Activated T-cell treated with anti-CD3 and anti-CD28 coated beads for 1 hour (primary cell): Measurements from ENCODE around the gene LATS2.
"Not testable (repeated sequence)": the region's sequence is repeated elsewhere in the genome, so short reads cannot be mapped to it uniquely, and the experiment has no call there.

Experiments used
- DNase-seq: peaks from one replicate; pipeline ENCODE4 v3.0.0-alpha.2; 2020; ENCODE audit warnings: low read depth

The LATS2 gene

GRCh38 chr13:20991741-20992520 lies 69.5 kb downstream of the LATS2 start:
- no peak for DNase-seq

GRCh38 chr13:20990910-20991525 lies 70.4 kb downstream of the LATS2 start:
- no peak for DNase-seq

GRCh38 chr13:20989656-20990321 lies 71.6 kb downstream of the LATS2 start:
- no peak for DNase-seq

GRCh38 chr13:20988909-20989655 lies 72.3 kb downstream of the LATS2 start:
- DNase-seq, result no peak

GRCh38 chr13:20988033-20988908 lies 73.1 kb downstream of the LATS2 start:
- no peak for DNase-seq

GRCh38 chr13:20987599-20987998 lies 73.8 kb downstream of the LATS2 start:
- DNase-seq, result no peak

GRCh38 chr13:20984879-20985278 lies 76.5 kb downstream of the LATS2 start:
- DNase-seq, result no peak

GRCh38 chr13:20983386-20983785 lies 78.0 kb downstream of the LATS2 start:
- no peak for DNase-seq

GRCh38 chr13:20981370-20982095 lies 79.9 kb downstream of the LATS2 start:
- DNase-seq, result no peak

GRCh38 chr13:20980899-20981298 lies 80.5 kb downstream of the LATS2 start:
- DNase-seq, result no peak

- no peak for DNase-seq
Observed at GRCh38 chr13:20980430-20980829, 81.0 kb downstream of the LATS2 start.

GRCh38 chr13:20977394-20977793 lies 84.0 kb downstream of the LATS2 start:
- no peak for DNase-seq

GRCh38 chr13:20974981-20975585 lies 86.3 kb downstream of the LATS2 start:
- DNase-seq, result no peak

GRCh38 chr13:20973886-20974425 lies 87.4 kb downstream of the LATS2 start:
- no peak for DNase-seq

GRCh38 chr13:20972731-20973130 lies 88.7 kb downstream of the LATS2 start:
- DNase-seq, result no peak

GRCh38 chr13:20969182-20969581 lies 92.2 kb downstream of the LATS2 start:
- no peak for DNase-seq

GRCh38 chr13:20968745-20969144 lies 92.6 kb downstream of the LATS2 start:
- DNase-seq, result no peak

- DNase-seq, result no peak
Observed at GRCh38 chr13:20967340-20967739, 94.0 kb downstream of the LATS2 start.

GRCh38 chr13:20964904-20965303 lies 96.5 kb downstream of the LATS2 start:
- DNase-seq, result no peak

GRCh38 chr13:20961663-20962062 lies 99.7 kb downstream of the LATS2 start:
- not testable (repeated sequence) for DNase-seq
